ENCODE data around the gene TOP3A.
"Not testable (repeated sequence)": the region's sequence is repeated elsewhere in the genome, so short reads cannot be mapped to it uniquely, and the experiment has no call there.

Gene TOP3A

DNA sequence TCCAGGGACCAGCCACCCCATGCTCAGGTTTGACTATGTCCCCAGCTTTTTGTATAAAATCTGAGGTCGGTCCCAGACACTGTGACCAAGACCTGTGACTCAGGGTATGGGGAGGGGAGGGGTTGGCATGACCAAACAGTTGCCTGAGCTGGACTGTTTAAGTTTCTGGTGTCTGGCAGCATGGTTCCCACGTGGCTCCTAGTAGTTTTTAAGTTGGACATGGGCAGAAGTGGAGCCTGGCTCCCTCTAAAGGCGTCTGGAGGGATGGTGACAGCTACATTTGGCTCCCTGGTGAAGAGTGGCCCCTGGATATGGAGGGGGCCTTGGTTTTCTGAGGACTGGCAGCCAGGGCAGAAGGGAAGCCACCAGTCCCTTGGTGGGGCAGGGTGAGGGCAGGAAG is 8.2 kb upstream of the TOP3A start:
- no peak for DNase-seq

DNA sequence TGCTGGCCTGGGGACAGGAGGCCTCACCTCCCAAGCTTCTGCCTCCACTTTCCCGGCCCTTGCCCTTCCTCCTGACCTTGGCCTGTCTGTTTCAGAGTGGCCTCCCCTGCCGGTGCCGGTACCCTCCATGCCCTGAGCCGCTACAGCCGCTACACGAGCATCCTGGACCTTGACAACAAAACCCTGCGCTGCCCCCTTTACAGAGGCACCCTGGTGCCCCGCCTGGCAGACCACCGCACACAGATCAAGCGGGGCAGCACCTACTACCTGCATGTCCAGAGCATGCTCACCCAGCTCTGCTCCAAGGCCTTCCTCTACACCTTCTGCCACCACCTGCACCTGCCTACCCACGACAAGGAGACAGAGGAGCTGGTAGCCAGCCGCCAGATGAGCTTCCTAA is 7.7 kb upstream of the TOP3A start:
- DNase-seq, result no peak

DNA sequence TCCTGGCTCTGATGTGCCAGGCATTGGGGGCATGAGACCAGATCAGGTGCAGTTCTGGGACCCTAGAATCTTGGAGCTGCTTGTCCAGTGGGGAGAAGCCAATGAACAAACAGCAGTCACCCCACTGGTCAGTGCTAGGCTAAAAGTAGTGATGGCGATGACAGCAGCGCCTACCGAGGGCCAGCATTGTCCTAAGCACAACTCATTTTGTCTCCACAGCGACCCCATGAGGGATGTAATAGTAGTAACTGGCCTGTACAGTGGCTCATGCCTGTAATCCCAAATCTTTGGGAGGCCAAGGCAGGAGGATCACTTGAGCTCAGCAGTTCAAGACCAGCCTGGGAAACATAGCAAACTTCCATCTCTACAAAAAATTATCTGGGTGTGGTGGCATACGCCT is 6.5 kb upstream of the TOP3A start:
- no peak for DNase-seq

DNA sequence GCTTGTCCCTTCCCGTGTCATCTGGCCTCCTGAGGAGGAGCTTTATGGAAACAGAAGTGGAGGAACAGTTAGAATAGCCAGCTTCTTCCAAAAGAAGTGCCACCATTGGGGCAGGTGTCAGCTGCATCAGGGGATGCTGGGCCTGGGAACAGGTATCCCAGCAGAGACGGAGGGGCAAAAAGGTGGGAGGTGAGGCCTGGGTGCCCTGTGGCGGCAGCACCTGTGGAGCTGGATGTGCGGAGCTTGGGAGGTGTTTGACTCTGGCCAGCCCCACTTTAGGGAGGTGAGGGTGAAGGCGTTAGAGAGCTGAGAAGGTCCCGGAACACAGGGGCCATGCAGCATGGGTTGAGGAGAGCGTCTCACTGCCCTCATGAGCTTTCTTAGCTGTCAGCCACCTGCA is 5.5 kb upstream of the TOP3A start:
- DNase-seq, result no peak

DNA sequence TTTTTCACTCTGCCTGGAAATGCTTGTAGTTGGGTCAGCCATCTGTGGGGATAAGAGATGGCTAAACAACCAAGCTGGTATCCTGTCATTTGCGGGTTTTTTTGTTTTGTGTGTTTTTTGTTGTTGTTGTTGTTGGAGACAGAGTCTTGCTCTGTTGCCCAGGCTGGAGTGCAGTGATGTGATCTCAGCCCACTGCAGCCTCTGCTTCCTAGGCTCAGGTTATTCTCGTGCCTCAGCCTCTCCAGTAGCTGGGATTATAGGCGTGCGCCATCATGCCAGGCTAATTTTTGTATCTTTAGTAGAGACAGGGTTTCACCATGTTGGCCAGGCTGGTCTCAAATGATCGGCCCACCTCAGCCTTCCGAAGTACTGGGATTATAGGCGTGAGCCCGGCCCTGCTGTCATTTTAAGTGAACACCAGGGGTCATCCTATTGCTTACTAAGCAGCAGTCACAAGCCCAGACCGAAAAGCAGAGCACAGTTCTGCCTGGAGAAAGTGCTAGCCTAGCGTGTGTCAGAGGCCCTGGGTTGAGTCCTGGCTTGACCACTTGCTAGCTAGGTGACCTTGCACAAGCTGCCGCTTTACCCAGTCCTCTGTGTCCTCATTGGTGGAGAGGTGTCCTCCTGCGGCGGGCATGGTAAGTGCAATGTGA is 4.9 kb upstream of the TOP3A start:
- no peak for DNase-seq

DNA sequence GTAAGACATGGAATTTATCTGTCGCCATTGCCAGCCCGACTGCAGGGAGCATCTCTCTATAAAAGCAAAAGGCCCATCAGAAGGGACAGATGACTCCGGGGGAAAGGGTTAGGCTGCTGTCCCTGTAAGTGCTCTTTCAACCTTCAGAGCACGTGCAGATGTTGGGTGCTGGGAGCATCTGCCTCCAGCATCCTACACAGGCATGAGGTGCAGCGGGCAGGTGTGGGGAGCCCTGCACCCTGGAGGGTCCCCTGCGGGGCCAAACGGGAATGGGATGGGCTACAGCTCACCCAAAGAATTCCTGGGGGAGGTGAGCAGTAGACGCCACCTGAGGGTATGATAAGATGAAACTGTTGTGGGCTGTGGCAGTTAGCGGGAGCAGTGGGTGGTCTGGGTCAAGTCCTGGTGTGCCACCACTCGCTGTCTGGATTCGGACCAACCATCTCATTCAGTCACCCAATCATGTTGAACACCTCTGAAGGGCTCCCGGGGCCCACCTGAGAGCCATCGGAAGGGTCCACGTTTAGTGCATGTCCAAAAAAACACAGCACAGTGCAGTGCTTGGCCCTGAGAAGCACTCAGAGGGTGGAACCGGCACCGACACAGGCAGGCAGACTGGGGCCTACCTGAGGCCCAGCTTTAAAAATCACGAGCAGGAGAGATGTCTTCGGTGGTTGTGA is 4.1 kb upstream of the TOP3A start:
- DNase-seq, result no peak

DNA sequence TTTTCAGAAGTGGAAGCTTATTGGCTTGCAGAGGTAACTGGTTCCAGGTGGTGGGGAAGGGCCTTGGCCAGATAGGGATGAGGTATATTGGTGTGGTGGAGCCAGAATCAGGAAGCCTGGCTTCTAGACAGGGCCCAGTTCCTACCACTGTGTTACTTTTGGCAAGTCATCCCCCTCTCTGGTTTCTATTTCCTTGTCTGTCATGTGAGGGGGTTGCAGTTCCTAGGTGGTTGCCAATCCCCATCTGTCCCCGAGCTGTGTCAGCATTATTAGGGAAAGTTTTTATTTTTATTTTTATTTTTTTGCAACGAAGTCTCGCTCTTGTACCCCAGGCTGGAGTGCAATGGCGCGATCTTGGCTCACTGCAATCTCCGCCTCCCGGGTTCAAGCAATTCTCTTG is 3.3 kb upstream of the TOP3A start:
- DNase-seq, result no peak

DNA sequence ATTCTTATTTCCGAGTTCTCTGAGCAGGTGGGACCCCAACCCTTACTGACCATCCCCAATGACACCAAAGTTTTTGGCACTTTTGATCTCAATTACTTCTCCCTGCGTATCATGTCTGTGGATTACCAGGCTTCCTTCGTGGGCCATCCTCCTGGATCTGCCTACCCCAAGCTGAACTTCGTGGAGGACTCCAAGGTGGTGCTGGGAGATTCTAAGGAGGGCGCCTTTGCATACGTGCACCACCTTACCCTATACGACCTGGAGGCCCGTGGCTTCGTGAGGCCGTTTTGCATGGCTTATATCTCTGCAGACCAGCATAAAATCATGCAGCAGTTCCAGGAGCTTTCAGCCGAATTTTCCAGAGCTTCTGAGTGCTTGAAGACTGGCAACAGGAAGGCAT is 1.2 kb upstream of the TOP3A start:
- no peak for DNase-seq

DNA sequence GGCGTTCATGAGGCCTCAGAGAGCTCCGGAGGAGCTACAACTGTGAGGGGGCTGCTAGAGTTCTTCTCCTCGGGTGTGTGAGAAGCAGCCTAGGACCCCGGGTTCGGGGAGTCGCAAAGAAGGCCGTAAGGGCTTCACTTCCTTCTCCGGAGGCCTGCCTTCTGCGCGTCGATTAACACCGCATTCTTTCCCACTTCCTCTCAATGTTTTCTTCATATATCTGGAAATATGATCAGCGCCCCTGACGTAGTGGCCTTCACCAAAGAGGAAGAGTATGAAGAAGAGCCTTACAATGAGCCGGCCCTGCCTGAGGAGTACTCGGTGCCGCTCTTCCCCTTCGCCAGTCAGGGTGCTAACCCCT is 748 bp upstream of the TOP3A start:
- DNase-seq, result no peak

DNA sequence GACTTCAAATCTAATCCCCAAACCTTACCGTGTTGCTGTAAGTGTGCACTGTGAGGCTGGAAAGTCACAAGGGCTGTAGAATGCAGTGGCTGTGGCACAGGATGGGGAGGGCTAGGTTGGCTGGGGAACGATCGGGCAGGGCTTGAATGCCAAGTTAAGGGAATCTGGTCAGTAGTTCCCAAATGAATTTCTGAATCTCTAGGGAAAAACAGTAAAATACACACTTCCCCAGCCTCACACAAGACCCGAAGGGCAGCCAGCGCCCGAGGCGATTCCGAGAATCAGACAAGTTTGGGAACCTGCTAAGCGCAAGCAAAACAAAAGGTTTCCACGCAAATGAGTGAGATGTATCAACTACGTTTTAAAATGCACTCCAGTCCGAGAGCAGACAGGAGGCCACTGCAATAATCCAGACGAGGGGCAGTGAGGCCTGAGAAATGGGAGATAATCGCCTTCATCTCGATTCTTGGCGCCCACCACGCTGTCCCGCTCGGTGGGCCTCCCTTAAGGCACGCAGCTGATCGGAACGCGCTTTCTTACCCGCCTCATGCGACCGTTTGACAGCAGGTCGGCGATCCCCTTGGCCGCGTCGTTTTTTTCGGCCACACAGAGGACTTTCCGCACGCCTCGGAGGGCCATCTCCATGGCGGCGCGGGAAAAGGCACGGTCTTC is 599 bp downstream of the TOP3A start:
- DNase-seq, result no peak

DNA sequence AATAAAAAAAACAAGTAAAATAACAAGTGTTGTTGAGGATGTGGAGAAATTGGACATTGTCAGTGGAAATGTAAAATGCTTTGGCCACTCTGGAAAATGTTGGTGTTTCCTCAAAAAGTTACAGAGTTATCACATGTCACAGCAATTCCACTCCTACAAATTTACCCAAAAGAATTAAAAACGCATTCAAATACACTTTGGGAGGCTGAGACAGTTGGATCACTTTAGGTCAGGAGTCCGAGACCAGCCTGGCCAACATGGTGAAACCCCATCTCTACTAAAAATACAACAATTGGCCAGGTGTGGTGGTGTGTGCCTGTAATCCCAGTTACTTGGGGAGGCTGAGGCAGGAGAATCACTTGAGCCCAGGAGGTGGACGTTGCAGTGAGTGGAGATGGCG is 5.6 kb downstream of the TOP3A start:
- DNase-seq, result no peak

DNA sequence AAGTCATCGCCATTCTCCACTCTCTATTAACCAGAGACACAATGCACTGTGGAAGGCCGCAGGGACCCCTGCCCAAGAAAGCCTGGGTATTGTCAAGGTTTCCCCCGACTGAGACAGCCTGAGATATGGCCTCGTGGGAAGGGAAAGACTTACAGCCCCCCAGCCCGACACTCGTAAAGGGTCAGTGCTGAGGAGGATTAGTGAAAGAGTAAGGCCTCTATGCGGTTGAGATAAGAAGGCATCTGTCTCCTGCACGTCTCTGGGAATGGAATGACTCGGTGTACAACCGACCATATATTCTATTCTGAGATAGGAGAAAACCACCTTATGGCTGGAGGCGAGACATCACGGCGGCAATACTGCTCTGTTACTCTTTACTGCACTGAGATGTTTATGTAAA is 11.6 kb downstream of the TOP3A start:
- not testable (repeated sequence) for DNase-seq

DNA sequence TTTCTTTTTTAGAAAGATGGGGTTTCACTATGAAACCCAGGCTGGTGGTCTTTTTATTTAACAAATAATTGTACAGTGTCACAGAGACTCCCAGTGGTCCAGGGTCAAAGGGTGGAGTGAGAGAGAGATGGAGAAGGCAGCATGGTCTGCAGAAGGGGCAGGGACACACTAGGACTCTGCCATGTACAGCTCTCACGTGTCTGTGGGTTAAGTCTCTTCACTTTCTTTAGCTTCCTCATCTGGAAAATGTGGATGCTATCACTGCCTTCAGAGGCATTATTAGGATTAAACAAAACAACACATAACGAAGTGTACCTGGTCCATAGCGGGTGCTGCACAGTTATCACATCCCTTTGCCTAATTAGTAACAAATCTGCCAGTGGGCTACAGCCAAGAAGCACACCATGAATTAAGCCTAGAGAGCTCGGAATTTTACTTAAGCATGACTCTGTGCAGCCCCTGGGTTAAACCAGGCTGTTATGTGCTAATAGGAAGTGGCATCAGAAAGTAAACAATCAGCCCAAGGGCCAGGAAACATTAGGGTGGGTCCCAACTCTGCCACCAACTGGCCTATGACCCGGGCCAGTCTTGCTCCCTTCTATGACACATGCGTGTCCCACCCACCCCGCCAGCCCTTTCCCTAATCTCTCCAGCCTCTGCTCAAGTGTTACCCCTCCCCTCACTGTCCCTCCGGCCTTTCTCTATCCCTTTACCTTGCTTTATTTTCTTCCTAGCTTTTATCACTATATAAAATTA is 13.9 kb downstream of the TOP3A start:
- DNase-seq, result no peak

DNA sequence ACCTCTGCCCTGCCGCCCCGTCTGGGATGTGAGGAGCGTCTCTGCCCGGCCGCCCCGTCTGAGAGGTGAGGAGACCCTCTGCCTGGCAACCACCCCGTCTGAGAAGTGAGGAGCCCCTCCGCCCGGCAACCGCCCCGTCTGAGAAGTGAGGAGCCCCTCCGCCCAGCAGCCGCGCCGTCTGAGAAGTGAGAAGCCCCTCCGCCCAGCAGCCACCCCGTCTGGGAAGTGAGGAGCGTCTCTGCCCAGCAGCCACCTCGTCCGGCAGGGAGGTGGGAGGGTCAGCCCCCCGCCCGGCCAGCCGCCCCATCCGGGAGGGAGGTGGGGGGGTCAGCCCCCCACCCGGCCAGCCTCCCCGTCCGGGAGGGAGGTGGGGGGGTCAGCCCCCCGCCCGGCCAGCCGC is 16.7 kb downstream of the TOP3A start:
- not testable (repeated sequence) for DNase-seq

DNA sequence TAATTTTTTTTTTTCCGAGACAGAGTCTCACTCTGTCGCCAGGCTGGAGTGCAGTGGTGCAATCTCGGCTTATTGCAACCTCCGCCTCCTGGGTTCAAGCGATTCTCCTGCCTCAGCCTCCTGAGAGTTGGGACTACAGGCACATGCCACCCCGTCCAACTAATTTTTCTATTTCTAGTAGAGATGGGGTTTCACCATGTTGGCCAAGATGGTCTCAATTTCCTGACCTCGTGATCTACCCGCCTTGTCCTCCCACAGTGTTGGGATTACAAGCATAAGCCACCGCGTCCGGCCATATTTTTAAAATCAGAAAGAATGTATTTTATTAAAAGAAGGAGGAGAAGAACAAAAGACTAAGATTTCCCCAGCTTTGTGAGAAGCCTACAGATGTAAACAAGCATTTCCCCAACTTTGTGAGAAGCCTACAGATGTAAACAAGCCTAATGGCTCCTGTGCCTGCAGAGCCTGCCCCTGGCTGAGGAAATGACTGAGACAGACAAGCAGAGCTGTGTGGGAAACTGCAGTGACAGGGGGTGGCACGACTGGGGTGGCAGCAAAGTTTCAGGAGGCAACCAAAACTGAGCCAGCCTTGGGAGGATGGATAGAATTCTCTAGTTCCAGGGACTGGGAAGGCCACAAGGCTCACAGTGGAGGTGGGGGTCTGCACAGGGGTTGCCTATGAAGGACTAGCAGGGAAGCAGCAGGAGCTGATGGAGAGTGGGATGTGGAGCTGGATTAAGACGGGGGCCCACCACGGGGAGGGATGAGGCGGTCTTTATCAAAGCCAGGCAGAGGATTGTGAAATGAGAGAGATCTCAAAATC is 22.9 kb downstream of the TOP3A start:
- no peak for DNase-seq

DNA sequence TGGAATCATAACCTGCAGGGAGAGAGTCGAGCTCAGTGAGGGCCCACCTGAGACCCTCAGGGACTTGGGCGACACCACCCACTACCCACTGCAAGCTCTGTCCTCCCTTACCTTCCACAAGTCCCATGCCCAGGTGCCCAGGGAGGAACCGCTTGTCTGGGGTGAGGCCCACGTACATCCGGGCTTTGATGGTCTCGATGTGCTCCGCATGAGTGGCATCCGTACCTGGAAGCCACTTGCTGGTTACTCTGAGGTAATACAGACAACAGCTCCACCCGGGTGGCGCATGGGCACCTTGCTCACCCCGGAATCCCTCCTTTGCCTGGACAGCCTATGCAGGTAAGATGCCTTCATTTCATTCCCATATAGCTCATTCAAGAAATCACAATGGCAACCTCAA is 29.5 kb downstream of the TOP3A start:
- DNase-seq, result no peak

DNA sequence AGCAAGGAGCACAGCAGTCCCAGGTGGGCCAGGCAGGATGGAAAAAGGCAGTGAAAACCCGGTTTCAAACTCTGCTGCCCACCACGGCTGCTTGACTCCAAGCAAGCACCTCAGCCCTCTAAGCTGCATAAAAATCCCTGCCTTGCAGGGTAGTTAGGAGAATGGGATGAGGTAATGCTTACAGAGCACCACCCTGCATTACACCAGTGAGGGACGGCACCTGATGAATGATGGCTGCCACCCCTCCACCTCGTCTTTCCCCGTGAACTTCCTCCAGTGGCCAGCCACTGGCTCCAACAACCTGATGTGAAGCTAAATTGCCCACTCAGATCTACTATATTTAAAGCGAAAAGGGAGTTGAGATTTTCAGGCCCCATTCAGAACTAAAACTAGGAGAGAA is 33.0 kb downstream of the TOP3A start:
- no peak for DNase-seq

DNA sequence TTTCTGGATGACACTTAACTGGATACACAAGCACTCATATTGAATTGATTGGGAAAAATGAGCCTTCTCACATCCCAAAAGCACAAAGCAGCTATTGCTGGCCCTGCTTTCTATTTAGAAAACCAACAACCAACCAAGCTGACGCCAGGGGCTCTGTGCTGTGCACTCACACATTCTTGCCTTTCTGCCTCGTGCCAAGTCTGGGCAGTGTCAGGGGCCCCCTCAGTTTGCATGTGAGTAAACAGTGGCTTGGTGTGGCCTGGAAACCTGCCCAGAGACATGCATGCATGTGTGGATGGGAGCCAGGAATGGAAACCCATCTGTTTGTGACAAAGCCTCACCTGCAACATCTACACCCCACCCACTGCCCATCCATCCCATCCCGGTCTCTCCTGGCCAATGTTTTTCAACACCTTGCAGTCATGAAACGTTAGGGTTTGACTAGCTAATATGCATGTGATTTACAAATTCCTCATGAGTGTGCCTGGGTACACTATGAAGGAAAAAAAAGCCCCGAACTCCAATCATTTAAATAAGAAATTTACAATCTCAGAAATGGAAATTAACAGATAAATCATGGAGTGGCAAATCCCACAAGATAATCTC is 33.9 kb downstream of the TOP3A start:
- DNase-seq, result no peak

DNA sequence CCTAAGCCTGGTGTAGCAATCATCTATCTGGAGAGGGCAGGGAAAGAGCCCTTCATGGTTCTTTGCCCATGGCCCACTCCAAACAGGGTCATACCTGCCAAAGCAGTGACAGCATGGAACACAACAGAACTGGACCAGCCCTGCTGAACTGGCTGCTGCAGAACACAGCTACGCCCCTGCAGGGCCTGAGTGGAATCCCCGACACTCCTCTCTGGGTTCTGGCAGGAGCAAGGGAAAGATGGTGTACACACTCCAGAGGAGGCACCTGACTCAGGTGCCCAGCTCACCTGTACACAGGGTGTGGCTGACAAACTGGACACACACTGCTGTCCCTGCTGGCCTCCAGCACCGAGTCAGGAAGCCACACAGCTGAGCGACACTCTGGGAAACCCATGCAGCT is 34.5 kb downstream of the TOP3A start:
- DNase-seq, result no peak

DNA sequence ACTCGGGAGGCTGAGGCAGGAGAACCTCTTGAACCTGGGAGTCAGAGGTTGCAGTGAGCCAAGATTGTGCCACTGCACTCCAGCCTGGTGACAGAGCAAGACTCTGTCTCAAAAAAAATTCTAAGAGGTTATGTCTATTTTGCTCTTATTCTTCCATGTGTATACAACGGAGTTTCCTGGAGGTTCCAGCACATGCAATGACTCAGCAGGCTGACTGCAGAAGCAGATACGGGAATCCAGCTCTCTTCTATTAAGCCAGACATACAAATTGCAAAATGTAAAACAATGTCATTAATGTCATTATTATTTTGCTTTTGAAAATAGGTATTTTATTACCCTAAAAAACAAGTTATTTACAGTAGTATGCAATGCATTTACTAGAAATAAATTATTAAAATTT is 35.9 kb downstream of the TOP3A start:
- DNase-seq, result no peak

DNA sequence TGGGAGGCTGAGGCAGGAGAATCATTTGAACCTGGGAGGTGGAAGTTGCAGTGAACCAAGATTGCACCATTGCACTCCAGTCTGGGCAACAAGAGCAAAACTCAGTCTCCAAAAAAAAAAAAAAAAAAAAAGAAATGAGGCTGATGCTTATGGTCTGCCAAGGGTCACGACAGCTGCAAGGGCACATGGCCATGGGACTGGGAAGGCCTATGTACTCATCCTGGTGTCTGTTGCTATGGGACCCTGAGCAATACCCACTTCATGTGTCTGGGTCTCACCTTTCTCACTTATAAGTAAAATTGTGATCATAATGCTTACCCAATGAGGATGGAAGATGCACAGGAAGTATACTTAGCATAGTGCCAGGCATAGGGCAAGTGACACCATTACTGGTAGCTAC is 37.7 kb downstream of the TOP3A start:
- no peak for DNase-seq
